DND-41 (cell line): ENCODE data around the gene CTNNA3.

Experiments used
- ATAC-seq: fragments of 200-7000 bp; cut with Tn5 transposase; 3 replicates; pipeline ENCODE4 v1.9.1; 2021; ENCODE audit warnings: low read depth; ENCODE audit not compliant: insufficient read depth
- DNase-seq: peaks from one replicate; pipeline ENCODE4 v3.0.0-alpha.2; 2020
- H2AFZ ChIP-seq: 2 replicates; pipeline ENCODE4 v1.6.0; 2012; ENCODE audit warnings: low read depth, low read length
- H3K27ac ChIP-seq: 2 replicates; pipeline ENCODE4 v1.5.1; 2012; ENCODE audit warnings: low read length, inconsistent platforms
- H3K27me3 ChIP-seq: fragments of 200-600 bp; sonication (generic); 2 replicates; pipeline ENCODE4 v1.6.0; 2012; ENCODE audit warnings: low read length, mild to moderate bottlenecking, inconsistent platforms; ENCODE audit not compliant: insufficient read depth, poor library complexity
- H3K36me3 ChIP-seq: 2 replicates; pipeline ENCODE4 v1.5.1; 2012; ENCODE audit warnings: low read length, inconsistent platforms; ENCODE audit not compliant: insufficient read depth
- H3K4me1 ChIP-seq: 2 replicates; pipeline ENCODE4 v1.5.1; 2012; ENCODE audit warnings: mild to moderate bottlenecking, low read length; ENCODE audit not compliant: insufficient read depth
- H3K4me2 ChIP-seq: 2 replicates; pipeline ENCODE4 v1.6.0; 2012; ENCODE audit warnings: mild to moderate bottlenecking, moderate library complexity, low read length, inconsistent platforms; ENCODE audit not compliant: insufficient read depth
- H3K4me3 ChIP-seq, 2 experiments: fragments of 200-600 bp in 1 of 2; shearing (Covaris generic) in 1 of 2; 2 replicates each; pipeline ENCODE4 v1.5.1; 2012 to 2016; ENCODE audit warnings: inconsistent platforms in 2 of 2, low read length in 2 of 2, mild to moderate bottlenecking in 2 of 2, low read depth in 1 of 2, moderate library complexity in 1 of 2
- H3K79me2 ChIP-seq: 2 replicates; pipeline ENCODE4 v1.6.0; 2012; ENCODE audit warnings: low read length, inconsistent platforms; ENCODE audit not compliant: insufficient read depth
- H3K9ac ChIP-seq: 2 replicates; pipeline ENCODE4 v1.6.0; 2012; ENCODE audit warnings: low read depth, mild to moderate bottlenecking, inconsistent platforms, low read length, moderate library complexity
- H3K9me3 ChIP-seq: 2 replicates; pipeline ENCODE4 v1.5.1; 2012; ENCODE audit warnings: low read length, moderate library complexity, mild to moderate bottlenecking, inconsistent platforms; ENCODE audit not compliant: insufficient read depth, severe bottlenecking
- H4K20me1 ChIP-seq: 2 replicates; pipeline ENCODE4 v1.6.0; 2012; ENCODE audit warnings: low read length; ENCODE audit not compliant: insufficient read depth
- EZH2 ChIP-seq: IDR thresholded peaks from 3 replicates; pipeline ENCODE4 v1.6.1; 2012; ENCODE audit warnings: borderline replicate concordance, low read depth, mild to moderate bottlenecking, moderate library complexity, low read length, inconsistent platforms; ENCODE audit not compliant: severe bottlenecking
- TF ChIP-seq, protein P1 (sequence below): IDR thresholded peaks from 2 replicates; pipeline ENCODE4 v1.5.1; 2012; ENCODE audit warnings: borderline replicate concordance, low read length, moderate library complexity, mild to moderate bottlenecking; ENCODE audit not compliant: poor library complexity, severe bottlenecking; ENCODE audit errors: extremely low read depth

CTNNA3 gene

DNA sequence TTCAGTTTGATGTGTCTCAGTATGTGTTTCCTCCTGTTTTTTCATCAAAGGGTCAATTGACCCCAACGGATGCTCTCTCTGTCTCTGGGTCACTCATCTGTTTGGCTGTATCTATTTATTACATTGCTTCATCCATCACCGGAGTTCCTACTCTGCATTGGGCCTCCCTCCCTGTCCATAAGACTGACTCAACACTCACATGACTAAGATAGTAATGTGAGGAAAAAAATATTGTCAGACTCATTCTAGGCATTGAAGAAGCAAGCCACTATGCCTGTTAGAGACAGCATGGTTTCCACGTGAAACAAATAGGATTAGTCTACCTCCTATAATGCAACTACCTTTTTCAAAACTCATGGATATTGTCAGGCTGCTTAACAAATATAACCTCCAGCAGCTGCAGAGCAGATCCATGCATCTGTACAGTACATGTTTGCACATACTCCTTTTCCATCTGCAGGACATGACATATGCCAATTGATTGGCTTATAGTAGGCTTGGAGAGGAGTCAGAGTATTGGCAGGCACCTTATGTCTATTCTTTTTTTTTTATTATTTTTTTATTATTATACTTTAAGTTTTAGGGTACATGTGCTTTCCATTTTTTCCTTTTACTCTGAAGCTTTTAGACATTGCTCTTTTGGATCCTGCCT is 495.0 kb downstream of the CTNNA3 start:
- Histone ChIP-seq H3K4me2 (no peak overlapping the region), H2AFZ (no peak overlapping the region), H3K9me3 (no peaks in the 10 kb centered on the region), H3K4me3 (no peak overlapping the region), H4K20me1 (no peaks in the 10 kb centered on the region), H3K79me2 (no peaks in the 10 kb centered on the region), H3K27ac (no peak overlapping the region), H3K36me3 (no peaks in the 10 kb centered on the region), H3K9ac (no peak overlapping the region), H3K27me3 (no peaks in the 10 kb centered on the region), H3K4me1 (peaks cover 7% of the 10 kb centered on the region; the same call in 1 of the 2 replicates)
- ATAC-seq = no peak
- TF ChIP-seq EZH2 = no peak
- TF ChIP-seq, protein P1, sequence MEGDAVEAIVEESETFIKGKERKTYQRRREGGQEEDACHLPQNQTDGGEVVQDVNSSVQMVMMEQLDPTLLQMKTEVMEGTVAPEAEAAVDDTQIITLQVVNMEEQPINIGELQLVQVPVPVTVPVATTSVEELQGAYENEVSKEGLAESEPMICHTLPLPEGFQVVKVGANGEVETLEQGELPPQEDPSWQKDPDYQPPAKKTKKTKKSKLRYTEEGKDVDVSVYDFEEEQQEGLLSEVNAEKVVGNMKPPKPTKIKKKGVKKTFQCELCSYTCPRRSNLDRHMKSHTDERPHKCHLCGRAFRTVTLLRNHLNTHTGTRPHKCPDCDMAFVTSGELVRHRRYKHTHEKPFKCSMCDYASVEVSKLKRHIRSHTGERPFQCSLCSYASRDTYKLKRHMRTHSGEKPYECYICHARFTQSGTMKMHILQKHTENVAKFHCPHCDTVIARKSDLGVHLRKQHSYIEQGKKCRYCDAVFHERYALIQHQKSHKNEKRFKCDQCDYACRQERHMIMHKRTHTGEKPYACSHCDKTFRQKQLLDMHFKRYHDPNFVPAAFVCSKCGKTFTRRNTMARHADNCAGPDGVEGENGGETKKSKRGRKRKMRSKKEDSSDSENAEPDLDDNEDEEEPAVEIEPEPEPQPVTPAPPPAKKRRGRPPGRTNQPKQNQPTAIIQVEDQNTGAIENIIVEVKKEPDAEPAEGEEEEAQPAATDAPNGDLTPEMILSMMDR = no peak
- DNase-seq = no peak

DNA sequence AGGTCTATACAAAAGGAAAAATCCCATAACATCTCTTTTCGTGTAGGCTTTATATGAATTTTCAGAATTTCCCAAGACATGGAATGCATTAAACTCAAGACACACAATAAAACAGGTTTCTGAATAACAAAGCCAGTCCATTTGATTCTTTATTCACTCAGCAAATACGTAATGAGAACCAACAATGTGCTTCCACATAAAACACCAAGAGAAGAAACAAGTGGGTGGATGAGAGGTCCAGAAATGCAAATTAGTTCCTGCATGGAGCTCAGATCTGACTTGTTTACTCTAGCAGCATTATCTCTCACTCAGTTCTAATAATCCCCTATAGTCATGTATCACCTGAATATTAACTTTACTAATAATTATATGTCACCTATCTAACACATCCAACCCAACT is 520.6 kb downstream of the CTNNA3 start:
- Histone ChIP-seq H3K4me2 (no peak overlapping the region), H3K27me3 (no peaks in the 10 kb centered on the region), H4K20me1 (no peaks in the 10 kb centered on the region), H3K4me3 (no peak overlapping the region), H3K79me2 (no peaks in the 10 kb centered on the region), H3K9ac (no peak overlapping the region), H3K9me3 (no peaks in the 10 kb centered on the region), H3K4me1 (no peaks in the 10 kb centered on the region), H3K36me3 (no peaks in the 10 kb centered on the region), H3K27ac (no peak overlapping the region), H2AFZ (no peak overlapping the region)
- TF ChIP-seq EZH2 = no peak
- TF ChIP-seq, protein P1 = no peak
- ATAC-seq = no peak
- DNase-seq = no peak

DNA sequence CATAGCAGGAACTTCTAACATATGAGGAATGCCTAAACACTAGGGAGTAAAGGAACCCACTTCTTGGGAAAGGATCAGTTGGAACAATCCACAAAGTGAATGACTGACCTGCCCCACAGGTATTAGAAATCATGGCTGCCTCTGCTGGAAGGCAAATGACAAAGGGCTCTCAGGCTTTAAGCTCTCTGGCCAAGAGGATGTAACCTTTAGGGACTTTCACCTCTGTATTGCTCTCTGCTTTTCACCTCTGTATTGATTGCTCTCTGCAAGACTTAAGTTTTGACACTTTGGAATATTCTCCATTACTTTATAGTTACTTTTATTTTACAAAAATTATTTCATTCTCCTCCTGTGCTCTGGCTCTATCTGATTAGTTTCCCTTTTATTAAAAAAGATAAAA is 522.2 kb downstream of the CTNNA3 start:
- TF ChIP-seq EZH2 = no peak
- TF ChIP-seq, protein P1 = no peak
- Histone ChIP-seq H3K9ac (no peak overlapping the region), H3K9me3 (no peaks in the 10 kb centered on the region)

More for the DNA sequence above, 522.2 kb downstream of the CTNNA3 start:
- Histone ChIP-seq H3K27ac (no peak overlapping the region), H2AFZ (no peak overlapping the region), H4K20me1 (no peaks in the 10 kb centered on the region), H3K4me2 (no peak overlapping the region), H3K27me3 (no peaks in the 10 kb centered on the region), H3K79me2 (no peaks in the 10 kb centered on the region), H3K36me3 (no peaks in the 10 kb centered on the region), H3K4me1 (no peaks in the 10 kb centered on the region), H3K4me3 (no peak overlapping the region)
- no peak for ATAC-seq
- no peak for DNase-seq
